Measurements from ENCODE around the gene NCSTN. TPM values are rescaled to one million over a fixed set of nuclear protein-coding genes. Genes with fewer than 3 reads are reported as not detected.

NCSTN gene
- total and polyA plus RNA-seq, 9 of the 15 experiments (the other 6 are each of a cell fraction or from before 2014, with no cell fraction given), result 21.3 to 91.1 (median 57.9) TPM

DNA sequence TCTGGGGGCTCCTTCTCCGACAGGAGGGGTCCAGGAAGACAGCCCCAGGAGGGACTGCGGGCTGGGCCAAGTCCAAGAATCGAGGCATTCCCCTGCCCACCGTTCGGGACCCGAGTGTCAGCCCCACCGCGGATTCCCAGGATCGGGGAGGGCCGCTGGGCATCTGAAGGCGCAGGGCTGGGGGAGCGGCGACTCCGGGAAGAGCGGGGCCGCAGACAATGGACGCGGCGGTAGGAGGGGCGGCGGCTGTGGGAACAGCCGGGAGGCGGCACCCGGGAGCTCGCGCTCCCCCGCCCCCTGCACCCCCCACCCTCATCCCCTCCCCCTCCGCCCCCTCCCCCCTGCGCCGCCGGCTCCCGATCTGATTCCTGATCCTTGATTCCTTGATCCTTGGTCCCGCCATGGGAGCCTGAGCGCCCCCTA, 57.1 kb downstream of the NCSTN start, which contains the start of gene VANGL2 (continued):
- TF ChIP-seq ZNF695 (CRISPR knock-in tag; IDR thresholded peaks at IDR 0.05), result no peak
- no peak for TF ChIP-seq ZNF140 (CRISPR knock-in tag; IDR thresholded peaks at IDR 0.05)
- TF ChIP-seq ZNF217 (CRISPR knock-in tag; IDR thresholded peaks at IDR 0.05), result no peak
- TF ChIP-seq CAMTA2 (CRISPR knock-in tag; conservative IDR thresholded peaks at IDR 0.05), result no peak
- TF ChIP-seq, protein P1, sequence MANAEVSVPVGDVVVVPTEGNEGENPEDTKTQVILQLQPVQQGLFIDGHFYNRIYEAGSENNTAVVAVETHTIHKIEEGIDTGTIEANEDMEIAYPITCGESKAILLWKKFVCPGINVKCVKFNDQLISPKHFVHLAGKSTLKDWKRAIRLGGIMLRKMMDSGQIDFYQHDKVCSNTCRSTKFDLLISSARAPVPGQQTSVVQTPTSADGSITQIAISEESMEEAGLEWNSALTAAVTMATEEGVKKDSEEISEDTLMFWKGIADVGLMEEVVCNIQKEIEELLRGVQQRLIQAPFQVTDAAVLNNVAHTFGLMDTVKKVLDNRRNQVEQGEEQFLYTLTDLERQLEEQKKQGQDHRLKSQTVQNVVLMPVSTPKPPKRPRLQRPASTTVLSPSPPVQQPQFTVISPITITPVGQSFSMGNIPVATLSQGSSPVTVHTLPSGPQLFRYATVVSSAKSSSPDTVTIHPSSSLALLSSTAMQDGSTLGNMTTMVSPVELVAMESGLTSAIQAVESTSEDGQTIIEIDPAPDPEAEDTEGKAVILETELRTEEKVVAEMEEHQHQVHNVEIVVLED (CRISPR knock-in tag; IDR thresholded peaks at IDR 0.05), result peak; percentile 47; the same call in 1 of the 2 replicates
- no peak for TF ChIP-seq ZZZ3 (IDR thresholded peaks at IDR 0.05)
- TF ChIP-seq FOXM1 (IDR thresholded peaks at IDR 0.05; ENCODE audit: low read depth), result no peak
- TF ChIP-seq FOXM1 (CRISPR knock-in tag; IDR thresholded peaks at IDR 0.05; ENCODE audit: low read depth), result no peak
- TF ChIP-seq KLF6 (CRISPR knock-in tag; IDR thresholded peaks at IDR 0.05; ENCODE audit: borderline replicate concordance), result no peak
- no peak for TF ChIP-seq RAD21 (CRISPR knock-in tag; conservative IDR thresholded peaks at IDR 0.05 in 1 of 2, IDR thresholded peaks at IDR 0.05 in 1 of 2)
- peak; percentile 88 for TF ChIP-seq ZNF740 (CRISPR knock-in tag; IDR thresholded peaks at IDR 0.05)
- TF ChIP-seq ZNF740 (tag; IDR thresholded peaks at IDR 0.05), result peak in 1 of 2 experiments; percentile 91; a peak in 2 of 4 replicates
- TF ChIP-seq PCBP1 (IDR thresholded peaks at IDR 0.05; ENCODE audit: low read depth, low read length, poor library complexity, severe bottlenecking), result peak; percentile 99
- TF ChIP-seq RFX5 (IDR thresholded peaks at IDR 0.05; ENCODE audit: low read depth, low read length), result no peak
- peak; percentile 27; the same call in 1 of the 2 replicates for TF ChIP-seq MTA3 (IDR thresholded peaks at IDR 0.05; ENCODE audit: borderline replicate concordance)
- TF ChIP-seq, protein P2, sequence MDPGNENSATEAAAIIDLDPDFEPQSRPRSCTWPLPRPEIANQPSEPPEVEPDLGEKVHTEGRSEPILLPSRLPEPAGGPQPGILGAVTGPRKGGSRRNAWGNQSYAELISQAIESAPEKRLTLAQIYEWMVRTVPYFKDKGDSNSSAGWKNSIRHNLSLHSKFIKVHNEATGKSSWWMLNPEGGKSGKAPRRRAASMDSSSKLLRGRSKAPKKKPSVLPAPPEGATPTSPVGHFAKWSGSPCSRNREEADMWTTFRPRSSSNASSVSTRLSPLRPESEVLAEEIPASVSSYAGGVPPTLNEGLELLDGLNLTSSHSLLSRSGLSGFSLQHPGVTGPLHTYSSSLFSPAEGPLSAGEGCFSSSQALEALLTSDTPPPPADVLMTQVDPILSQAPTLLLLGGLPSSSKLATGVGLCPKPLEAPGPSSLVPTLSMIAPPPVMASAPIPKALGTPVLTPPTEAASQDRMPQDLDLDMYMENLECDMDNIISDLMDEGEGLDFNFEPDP (CRISPR knock-in tag; IDR thresholded peaks at IDR 0.05), result no peak
- TF ChIP-seq CHCHD3 (CRISPR knock-in tag; IDR thresholded peaks at IDR 0.05), result no peak
- TF ChIP-seq, protein P3, sequence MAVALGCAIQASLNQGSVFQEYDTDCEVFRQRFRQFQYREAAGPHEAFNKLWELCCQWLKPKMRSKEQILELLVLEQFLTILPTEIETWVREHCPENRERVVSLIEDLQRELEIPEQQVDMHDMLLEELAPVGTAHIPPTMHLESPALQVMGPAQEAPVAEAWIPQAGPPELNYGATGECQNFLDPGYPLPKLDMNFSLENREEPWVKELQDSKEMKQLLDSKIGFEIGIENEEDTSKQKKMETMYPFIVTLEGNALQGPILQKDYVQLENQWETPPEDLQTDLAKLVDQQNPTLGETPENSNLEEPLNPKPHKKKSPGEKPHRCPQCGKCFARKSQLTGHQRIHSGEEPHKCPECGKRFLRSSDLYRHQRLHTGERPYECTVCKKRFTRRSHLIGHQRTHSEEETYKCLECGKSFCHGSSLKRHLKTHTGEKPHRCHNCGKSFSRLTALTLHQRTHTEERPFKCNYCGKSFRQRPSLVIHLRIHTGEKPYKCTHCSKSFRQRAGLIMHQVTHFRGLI (CRISPR knock-in tag; IDR thresholded peaks at IDR 0.05), result no peak
- TF ChIP-seq ESRRA (IDR thresholded peaks at IDR 0.05; ENCODE audit: borderline replicate concordance, low read depth), result no peak
- no peak for TF ChIP-seq ZNF696 (CRISPR knock-in tag; conservative IDR thresholded peaks at IDR 0.05)
- peak; percentile 13 for TF ChIP-seq PHF20 (IDR thresholded peaks at IDR 0.05; ENCODE audit: partially characterized antibody)
- TF ChIP-seq PHF8 (IDR thresholded peaks at IDR 0.05; ENCODE audit: borderline replicate concordance, low read length), result peak; percentile 39; the same call in 1 of the 2 replicates
- TF ChIP-seq, protein P4, sequence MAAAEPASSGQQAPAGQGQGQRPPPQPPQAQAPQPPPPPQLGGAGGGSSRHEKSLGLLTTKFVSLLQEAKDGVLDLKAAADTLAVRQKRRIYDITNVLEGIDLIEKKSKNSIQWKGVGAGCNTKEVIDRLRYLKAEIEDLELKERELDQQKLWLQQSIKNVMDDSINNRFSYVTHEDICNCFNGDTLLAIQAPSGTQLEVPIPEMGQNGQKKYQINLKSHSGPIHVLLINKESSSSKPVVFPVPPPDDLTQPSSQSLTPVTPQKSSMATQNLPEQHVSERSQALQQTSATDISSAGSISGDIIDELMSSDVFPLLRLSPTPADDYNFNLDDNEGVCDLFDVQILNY (CRISPR knock-in tag; IDR thresholded peaks at IDR 0.05), result no peak
- peak in 1 of 2 experiments; percentile 20; a peak in 1 of 4 replicates for TF ChIP-seq NRF1 (conservative IDR thresholded peaks at IDR 0.05 in 1 of 2, IDR thresholded peaks at IDR 0.05 in 1 of 2)
